Measurements from ENCODE around the gene SREBF1.

The SREBF1 gene

GRCh38 chr17:17837380-17837821, 615 bp upstream of the SREBF1 start:
- no peak for TF ChIP-seq CTCF (IDR thresholded peaks at IDR 0.05; ENCODE audit: low read depth, low read length)
- DNase-seq (ENCODE audit: low read depth in 2 of 2): peak; percentile 91 to 93
- H3K4me3 ChIP-seq (replicated peaks in 1 of 2; ENCODE audit: low read depth in 2 of 2, low read length in 2 of 2): peak overlapping the region in 1 of 2 donors; percentile 80

- DNase-seq (ENCODE audit: low read depth in 2 of 2): peak; percentile 94 to 95
- no peak for TF ChIP-seq CTCF (IDR thresholded peaks at IDR 0.05; ENCODE audit: low read depth, low read length)
- peak overlapping the region; percentile 74 to 80 for H3K4me3 ChIP-seq (replicated peaks in 1 of 2; ENCODE audit: low read depth in 2 of 2, low read length in 2 of 2)
Observed at GRCh38 chr17:17836250-17836817, 452 bp downstream of the SREBF1 start.

GRCh38 chr17:17835415-17836249, 1.2 kb downstream of the SREBF1 start:
- no peak for TF ChIP-seq CTCF (IDR thresholded peaks at IDR 0.05; ENCODE audit: low read depth, low read length)
- peak in 1 of 2 donors; percentile 47 for DNase-seq (ENCODE audit: low read depth in 2 of 2)
- H3K4me3 ChIP-seq (replicated peaks in 1 of 2; ENCODE audit: low read depth in 2 of 2, low read length in 2 of 2): peak overlapping the region; percentile 74 to 80

DNA sequence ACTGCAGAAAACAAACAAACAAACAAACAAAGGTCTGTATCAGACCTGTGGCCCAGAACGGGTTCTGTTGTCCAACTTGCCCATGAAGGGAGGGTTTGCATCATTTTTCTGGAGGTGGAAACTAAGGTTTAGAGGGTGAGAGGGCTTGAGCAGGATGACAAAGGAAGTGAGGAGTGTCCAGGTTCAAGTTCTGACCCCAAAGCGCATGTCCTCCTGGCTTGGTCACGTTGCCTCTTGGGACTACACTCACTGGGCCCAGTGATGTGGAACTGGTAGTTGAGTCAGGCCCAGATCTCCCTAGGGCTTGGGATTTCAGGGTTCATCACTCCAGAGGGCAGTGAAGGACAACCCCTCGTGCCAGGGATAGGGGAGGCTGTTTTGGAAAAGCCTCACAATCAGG, 1.8 kb downstream of the SREBF1 start:
- H3K4me3 ChIP-seq (replicated peaks in 1 of 2; ENCODE audit: low read depth in 2 of 2, low read length in 2 of 2): peak overlapping the region; percentile 74 to 80
- DNase-seq (ENCODE audit: low read depth in 2 of 2): no peak
- no peak for TF ChIP-seq CTCF (IDR thresholded peaks at IDR 0.05; ENCODE audit: low read depth, low read length)

- TF ChIP-seq CTCF (IDR thresholded peaks at IDR 0.05; ENCODE audit: low read depth, low read length): no peak
- no peak overlapping the region for H3K4me3 ChIP-seq (replicated peaks in 1 of 2; ENCODE audit: low read depth in 2 of 2, low read length in 2 of 2)
- DNase-seq (ENCODE audit: low read depth in 2 of 2): no peak
Observed at GRCh38 chr17:17833658-17834357, 3.0 kb downstream of the SREBF1 start.

- TF ChIP-seq CTCF (IDR thresholded peaks at IDR 0.05; ENCODE audit: low read depth, low read length): no peak
- H3K4me3 ChIP-seq (replicated peaks in 1 of 2; ENCODE audit: low read depth in 2 of 2, low read length in 2 of 2): no peak overlapping the region
- no peak for DNase-seq (ENCODE audit: low read depth in 2 of 2)
Observed at GRCh38 chr17:17832032-17832363, 4.8 kb downstream of the SREBF1 start.
